ENCODE data around the gene CDK15. TPM values are rescaled to one million over a fixed set of nuclear protein-coding genes. Genes with fewer than 3 reads are reported as not detected.

Gene CDK15
- total and polyA plus RNA-seq, 2 donors (not counting 1 experiment from before 2014, with no cell fraction given) = not detected

DNA sequence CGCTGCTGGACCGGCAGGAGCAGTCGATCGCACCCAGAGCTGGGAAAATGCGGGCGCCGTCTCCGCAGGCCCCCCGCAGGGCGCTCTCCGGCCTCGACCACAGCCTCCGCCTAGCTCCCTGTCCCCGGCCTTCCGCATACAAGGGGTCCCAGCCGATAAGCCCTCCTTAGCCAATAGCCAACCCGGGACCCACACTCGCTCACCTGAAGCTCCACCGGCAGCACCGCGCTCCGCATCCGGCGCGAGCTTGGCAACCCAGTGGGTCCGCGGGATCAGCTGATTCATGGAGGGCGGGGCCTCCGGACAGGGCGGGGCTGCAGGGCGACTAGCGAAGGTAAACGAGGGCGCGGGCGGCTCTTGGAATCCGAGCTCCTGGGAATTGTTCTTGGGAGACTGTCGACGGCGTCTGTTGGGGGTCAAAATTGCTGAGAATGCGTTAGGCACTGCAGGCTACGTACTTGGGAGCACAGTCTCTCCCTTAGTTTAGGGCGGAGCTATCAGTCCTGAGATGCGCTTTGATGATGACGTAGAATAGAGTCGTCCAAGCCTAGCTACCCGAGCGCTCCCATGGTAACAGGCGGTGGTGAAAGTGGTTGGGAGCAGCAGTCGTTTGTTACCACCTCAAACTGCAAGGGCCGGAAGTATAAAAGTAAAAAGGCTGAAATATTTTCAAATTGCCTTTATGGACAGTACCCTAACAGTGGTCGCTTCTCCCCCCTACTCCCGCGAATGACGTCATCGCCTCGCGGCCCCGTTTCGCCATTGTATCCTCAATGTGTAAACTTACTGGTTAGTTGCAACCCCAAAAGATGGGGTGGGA lies 25.5 kb upstream of the CDK15 start, which contains the start of gene ALS2:
TSS of gene ALS2 (minus strand) at position 260 of the 820 bp plus-strand sequence. CDS start 12,048 bp downstream, outside the sequence.
- POLR2A ChIA-PET = interaction anchor here (0.5 to 1.4 kb wide), 4 partner anchors 138 to 1473 kb away, joined by 3 to 8 read pairs (median 6); partner anchors contain the start of genes CLK1, STRADB and TRAK2

More for the DNA sequence above, 25.5 kb upstream of the CDK15 start, which contains the start of gene ALS2:
- H3K4me1 Mint-ChIP-seq = peaks cover 16% of the 10 kb centered on the region
- peaks cover 16% of the 10 kb centered on the region for H3K79me2 ChIP-seq (ENCODE audit: control insufficient read depth, insufficient read depth, low read length)
- H3K4me1 ChIP-seq (ENCODE audit: control insufficient read depth in 2 of 2, insufficient read depth in 2 of 2, low read length in 2 of 2) = peaks cover 13 to 15% of the 10 kb centered on the region in 2 donors
- H4K20me1 ChIP-seq (ENCODE audit: control insufficient read depth, insufficient read depth, low read length, poor library complexity, severe bottlenecking) = no peaks in the 10 kb centered on the region
- peak within 1 kb of the TSS; percentile 93 for H3K4me2 ChIP-seq (replicated peaks; ENCODE audit: low read depth, low read length, poor library complexity, severe bottlenecking)
- H3K9ac ChIP-seq (ENCODE audit: low read length) = peak within 1 kb of the TSS; percentile 87
- no peak for TF ChIP-seq EZH2 (IDR thresholded peaks at IDR 0.05; ENCODE audit: borderline replicate concordance, insufficient read depth, low read depth, low read length, poor library complexity, severe bottlenecking)
- TF ChIP-seq, protein P1, sequence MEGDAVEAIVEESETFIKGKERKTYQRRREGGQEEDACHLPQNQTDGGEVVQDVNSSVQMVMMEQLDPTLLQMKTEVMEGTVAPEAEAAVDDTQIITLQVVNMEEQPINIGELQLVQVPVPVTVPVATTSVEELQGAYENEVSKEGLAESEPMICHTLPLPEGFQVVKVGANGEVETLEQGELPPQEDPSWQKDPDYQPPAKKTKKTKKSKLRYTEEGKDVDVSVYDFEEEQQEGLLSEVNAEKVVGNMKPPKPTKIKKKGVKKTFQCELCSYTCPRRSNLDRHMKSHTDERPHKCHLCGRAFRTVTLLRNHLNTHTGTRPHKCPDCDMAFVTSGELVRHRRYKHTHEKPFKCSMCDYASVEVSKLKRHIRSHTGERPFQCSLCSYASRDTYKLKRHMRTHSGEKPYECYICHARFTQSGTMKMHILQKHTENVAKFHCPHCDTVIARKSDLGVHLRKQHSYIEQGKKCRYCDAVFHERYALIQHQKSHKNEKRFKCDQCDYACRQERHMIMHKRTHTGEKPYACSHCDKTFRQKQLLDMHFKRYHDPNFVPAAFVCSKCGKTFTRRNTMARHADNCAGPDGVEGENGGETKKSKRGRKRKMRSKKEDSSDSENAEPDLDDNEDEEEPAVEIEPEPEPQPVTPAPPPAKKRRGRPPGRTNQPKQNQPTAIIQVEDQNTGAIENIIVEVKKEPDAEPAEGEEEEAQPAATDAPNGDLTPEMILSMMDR (IDR thresholded peaks at IDR 0.05) = no peak
- no peaks in the 10 kb centered on the region for H3K9me3 ChIP-seq (ENCODE audit: control extremely low read depth in 1 of 3, control insufficient read depth in 2 of 3, insufficient read depth in 1 of 3, low read length in 2 of 3)
- H3K4me3 ChIP-seq (ENCODE audit: control extremely low read depth in 1 of 5, extremely low read depth in 1 of 5, insufficient read depth in 1 of 5, low read depth in 2 of 5, low read length in 4 of 5) = peak within 1 kb of the TSS; percentile 80 to 99 (median 88)
- ATAC-seq (ENCODE audit: low read depth) (peak; percentile 92), DNase-seq (peak; percentile 97)
- under 1% methylated on average over 47 of the region's 60 CpGs for WGBS (ENCODE audit: insufficient coverage)
- no peaks in the 10 kb centered on the region for H3K9me3 Mint-ChIP-seq (ENCODE audit: insufficient read depth)
- CTCF ChIA-PET = interaction anchor here (0.5 to 1.3 kb wide), 6 partner anchors 13 to 549 kb away, joined by 3 to 8 read pairs (median 4); partner anchors contain the start of genes STRADB, TMEM237 and TRAK2
- no peaks in the 10 kb centered on the region for H3K36me3 ChIP-seq (replicated peaks in 1 of 2; ENCODE audit: control extremely low read depth in 1 of 2, control insufficient read depth in 1 of 2, extremely low read depth in 1 of 2, insufficient read depth in 2 of 2, low read length in 1 of 2)
- peak within 1 kb of the TSS; percentile 77 to 84 for H3K27ac ChIP-seq (ENCODE audit: low read length in 2 of 2)
- peak within 1 kb of the TSS; percentile 98 for H3K4me3 Mint-ChIP-seq
- peaks cover 0 to 12% (median 0%) of the 10 kb centered on the region in 4 experiments for H3K27me3 ChIP-seq (replicated peaks in 1 of 4; ENCODE audit: control extremely low read depth in 1 of 4, control insufficient read depth in 3 of 4, insufficient read depth in 4 of 4, low read length in 3 of 4)
- intact Hi-C loops (cut with micrococcal nuclease) = loop anchor here (1.0 to 10.0 kb wide), 10 partner anchors 139 to 1254 kb away; partner anchors contain the start of genes BMPR2, CLK1, FZD7 and NOP58
- peak within 1 kb of the TSS; percentile 94 for H3K27ac Mint-ChIP-seq
- H3K27me3 Mint-ChIP-seq = peaks cover 10% of the 10 kb centered on the region
- peak within 1 kb of the TSS; percentile 96 for H2AFZ ChIP-seq (ENCODE audit: insufficient read depth, low read depth, low read length, poor library complexity, severe bottlenecking)

All from B cell (primary cell).